SJSA1 (cell line): Measurements from ENCODE around the gene CDH23. TPM values are rescaled to one million over a fixed set of nuclear protein-coding genes. Genes with fewer than 3 reads are reported as not detected.

Source experiments
- DNase-seq, 2 experiments: peaks; one replicate each; pipeline ENCODE4 v3.0.0-alpha.2; 2015 to 2020; ENCODE audit warnings: low spot score in 2 of 2, low read depth in 1 of 2
- H3K27ac ChIP-seq: fragments of 250-450 bp; sonication (Bioruptor Pico); 2 replicates; pipeline ENCODE4 v1.5.1; 2020; ENCODE audit warnings: mild to moderate bottlenecking, moderate library complexity
- H3K27me3 ChIP-seq: fragments of 250-450 bp; sonication (Bioruptor Pico); replicated peaks from 2 replicates; pipeline ENCODE4 v1.5.1; 2020; ENCODE audit warnings: mild to moderate bottlenecking, moderate library complexity
- H3K36me3 ChIP-seq: fragments of 250-450 bp; sonication (Bioruptor Pico); 2 replicates; pipeline ENCODE4 v1.5.1; 2020; ENCODE audit warnings: mild to moderate bottlenecking
- H3K4me1 ChIP-seq: fragments of 250-450 bp; sonication (Bioruptor Pico); replicated peaks from 2 replicates; pipeline ENCODE4 v1.6.1; 2021; ENCODE audit warnings: mild to moderate bottlenecking
- H3K4me3 ChIP-seq: fragments of 250-450 bp; sonication (Bioruptor Pico); 2 replicates; pipeline ENCODE4 v1.5.1; 2020; ENCODE audit warnings: mild to moderate bottlenecking
- H3K9me3 ChIP-seq: fragments of 250-450 bp; sonication (Bioruptor Pico); replicated peaks from 2 replicates; pipeline ENCODE4 v1.5.1; 2020; ENCODE audit warnings: mild to moderate bottlenecking
- total RNA-seq: library from RNA; depleted of rRNA; stranded (reverse); fragments of >200 nt; shearing (Covaris generic); gene quantifications from 2 replicates; pipeline ENCODE4 v1.2.3, GENCODE V29; 2014

Gene CDH23
- total RNA-seq, 1 experiment from 2014 or later, result 0.37 TPM

DNA sequence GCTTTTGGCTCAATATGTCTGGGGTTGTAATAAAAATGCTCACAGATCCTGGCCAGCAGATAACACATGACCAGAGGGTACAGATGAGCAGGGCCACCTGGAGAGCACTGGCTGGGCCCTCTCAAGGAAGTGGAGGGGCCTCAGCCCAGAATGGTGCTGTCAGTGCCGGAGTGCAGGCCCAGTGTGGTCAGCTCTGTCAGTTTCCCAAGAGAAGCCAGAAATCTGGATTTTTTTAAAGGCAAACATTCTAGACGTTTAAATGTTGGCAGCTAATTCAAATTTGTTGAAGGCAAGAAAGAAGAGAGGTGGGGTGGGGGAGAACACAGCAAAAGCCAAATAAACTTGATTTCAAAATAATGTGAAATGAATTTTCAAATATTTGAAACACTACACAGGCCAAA lies 320.8 kb downstream of the CDH23 start:
- Histone ChIP-seq H3K36me3 (no peaks in the 10 kb centered on the region), H3K9me3 (no peaks in the 10 kb centered on the region), H3K4me1 (peaks cover 11% of the 10 kb centered on the region), H3K27ac (no peak overlapping the region), H3K4me3 (no peak overlapping the region), H3K27me3 (no peaks in the 10 kb centered on the region)
- DNase-seq, result no peak

DNA sequence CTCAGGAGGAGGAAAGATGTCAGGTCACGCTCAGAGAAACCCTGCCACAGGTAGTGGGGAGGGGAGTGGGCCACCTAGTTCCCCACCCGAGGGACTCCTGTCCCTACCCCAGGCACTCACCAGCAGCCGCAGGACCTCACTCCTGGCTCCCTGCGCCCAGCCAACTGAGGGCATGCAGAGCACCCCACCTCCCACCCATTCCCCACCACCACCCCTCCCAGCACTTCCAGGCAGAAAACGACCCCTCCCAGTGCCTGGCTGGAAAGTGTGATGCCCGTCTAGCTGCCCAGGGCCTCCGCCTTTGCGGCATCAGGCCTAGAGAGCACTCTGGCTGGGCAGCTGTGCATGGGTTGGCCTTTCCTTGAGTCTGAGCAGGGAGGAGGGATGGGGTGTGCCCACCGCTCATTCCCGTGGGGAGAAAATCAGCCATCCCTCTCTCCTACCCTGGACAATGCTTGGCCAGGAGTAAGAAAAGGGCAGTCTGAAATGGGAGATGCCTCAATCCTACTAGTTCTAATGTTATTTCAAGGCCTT lies 321.5 kb downstream of the CDH23 start:
- H3K27ac ChIP-seq, result no peak overlapping the region

DNA sequence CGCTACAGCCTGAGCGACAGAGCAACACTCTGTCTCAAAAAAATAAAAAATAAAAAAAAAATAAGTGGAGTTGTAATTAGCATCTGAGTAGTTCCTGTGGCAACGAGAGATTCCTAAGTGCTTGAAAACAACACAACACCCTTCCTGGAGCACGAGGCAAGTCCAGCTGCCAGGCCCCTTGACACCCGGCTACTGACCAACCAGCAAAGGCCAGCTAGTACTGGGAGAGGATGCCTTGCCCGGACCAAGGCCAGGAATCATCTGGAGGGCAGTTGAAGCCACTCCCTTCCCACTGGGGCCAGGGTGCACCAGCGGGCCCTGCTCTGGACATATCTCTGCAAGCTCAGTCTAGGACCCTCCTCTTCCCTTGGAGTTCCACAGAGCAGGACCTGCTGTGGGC lies 322.3 kb downstream of the CDH23 start:
- DNase-seq, result no peak
- Histone ChIP-seq H3K9me3 (no peaks in the 10 kb centered on the region), H3K36me3 (no peaks in the 10 kb centered on the region), H3K4me3 (no peak overlapping the region), H3K27me3 (no peaks in the 10 kb centered on the region), H3K4me1 (peaks cover 2% of the 10 kb centered on the region), H3K27ac (no peak overlapping the region)

More for the DNA sequence above, 321.5 kb downstream of the CDH23 start:
- H3K36me3 ChIP-seq, result no peaks in the 10 kb centered on the region
- no peaks in the 10 kb centered on the region for H3K9me3 ChIP-seq
- peaks cover 10% of the 10 kb centered on the region for H3K4me1 ChIP-seq
- H3K27me3 ChIP-seq, result no peaks in the 10 kb centered on the region
- H3K4me3 ChIP-seq, result no peak overlapping the region
- DNase-seq, result no peak

DNA sequence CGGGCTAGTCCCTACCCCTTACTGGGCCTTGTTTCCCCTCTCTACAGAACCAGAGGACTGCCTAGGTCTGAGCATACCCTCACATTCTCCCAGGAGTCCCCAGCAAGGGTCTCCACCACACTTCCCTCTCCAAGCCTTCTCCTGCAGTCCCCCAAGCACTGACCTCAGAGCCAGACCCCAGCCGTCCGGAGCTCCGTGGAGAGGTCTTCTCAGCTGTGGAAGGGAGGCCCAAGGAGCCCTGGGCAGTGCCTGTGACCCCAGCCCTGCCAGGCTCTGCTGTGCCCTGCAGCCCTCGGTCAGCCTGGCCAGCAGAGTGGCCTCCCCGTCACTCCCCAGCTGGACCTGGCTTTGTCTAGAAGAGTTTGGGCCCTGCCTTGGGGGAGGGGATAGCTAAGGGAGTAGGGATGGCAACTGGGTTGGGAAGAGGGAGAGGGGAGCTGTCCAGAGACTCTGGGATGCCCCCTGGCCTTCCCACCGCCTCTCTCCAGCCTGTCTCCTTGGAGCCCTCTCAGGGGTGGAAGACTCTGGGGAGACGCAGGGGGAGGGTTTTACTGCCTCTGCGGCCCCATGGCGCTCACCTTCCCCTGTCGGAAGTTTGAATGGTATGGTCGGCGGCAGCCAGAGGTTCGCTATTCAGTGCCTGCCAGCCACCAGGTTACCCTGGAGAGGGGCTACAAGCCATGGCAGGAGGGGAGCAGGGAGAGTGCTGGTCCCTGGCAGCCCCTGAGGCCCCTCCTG lies 322.9 kb downstream of the CDH23 start, which contains the start of gene C10orf105:
C10orf105 (minus strand) TSS at position 315 of the 738 bp plus-strand sequence. CDS start 3,441 bp downstream, outside the sequence.
- no peaks in the 10 kb centered on the region for H3K4me1 ChIP-seq
- DNase-seq, result no peak

DNA sequence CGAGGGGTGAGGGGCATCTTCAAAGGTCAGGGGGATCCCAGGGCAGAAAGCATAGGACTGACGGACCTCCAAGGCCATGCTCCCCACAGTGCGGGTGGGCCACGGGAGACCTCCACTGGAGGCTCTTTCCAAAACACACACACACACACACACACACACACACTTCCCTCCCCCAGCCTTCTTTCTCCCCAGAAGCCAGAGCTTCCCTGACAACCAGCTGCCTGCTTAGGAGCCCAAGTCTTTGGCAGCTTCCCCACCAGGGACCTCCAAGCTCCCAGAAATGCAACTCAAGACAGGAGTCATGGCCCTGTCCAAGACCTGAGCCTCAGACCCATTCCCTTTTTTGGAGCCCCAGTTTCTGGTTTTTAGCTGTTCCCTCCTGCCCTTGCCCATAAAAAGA lies 323.6 kb downstream of the CDH23 start:
- H3K4me3 ChIP-seq, result no peak overlapping the region

More for the DNA sequence above, 322.9 kb downstream of the CDH23 start, which contains the start of gene C10orf105:
- H3K9me3 ChIP-seq, result no peaks in the 10 kb centered on the region
- no peak within 1 kb of the TSS for H3K4me3 ChIP-seq
- no peaks in the 10 kb centered on the region for H3K27me3 ChIP-seq
- H3K27ac ChIP-seq, result no peak within 1 kb of the TSS
- no peaks in the 10 kb centered on the region for H3K36me3 ChIP-seq

DNA sequence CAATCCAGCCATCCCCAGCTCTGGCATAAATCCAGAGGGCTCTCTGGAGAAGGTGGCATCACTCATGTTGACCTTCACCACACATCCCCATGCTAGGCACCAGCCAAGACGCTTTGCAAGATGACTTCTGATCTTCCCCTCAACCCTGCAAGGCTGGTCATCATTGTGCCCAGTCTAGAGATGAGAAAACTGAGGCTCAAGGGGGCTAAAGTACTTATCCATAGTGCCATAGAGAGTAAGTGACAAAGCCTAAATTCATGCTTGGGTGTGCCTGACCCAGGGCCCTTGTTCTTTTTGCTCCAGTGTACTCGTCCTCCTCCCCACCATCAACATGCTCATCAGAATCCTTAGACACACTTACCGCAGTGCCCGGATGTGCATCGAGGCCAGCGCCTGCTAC lies 324.6 kb downstream of the CDH23 start:
- no peaks in the 10 kb centered on the region for H3K9me3 ChIP-seq
- no peaks in the 10 kb centered on the region for H3K27me3 ChIP-seq
- DNase-seq, result no peak
- no peak overlapping the region for H3K4me3 ChIP-seq
- H3K27ac ChIP-seq, result no peak overlapping the region
- H3K4me1 ChIP-seq, result peaks cover 6% of the 10 kb centered on the region
- no peaks in the 10 kb centered on the region for H3K36me3 ChIP-seq

More for the DNA sequence above, 323.6 kb downstream of the CDH23 start:
- H3K4me1 ChIP-seq, result no peaks in the 10 kb centered on the region
- no peak overlapping the region for H3K27ac ChIP-seq
- H3K27me3 ChIP-seq, result no peaks in the 10 kb centered on the region
- DNase-seq, result no peak
- H3K36me3 ChIP-seq, result no peaks in the 10 kb centered on the region
- no peaks in the 10 kb centered on the region for H3K9me3 ChIP-seq

DNA sequence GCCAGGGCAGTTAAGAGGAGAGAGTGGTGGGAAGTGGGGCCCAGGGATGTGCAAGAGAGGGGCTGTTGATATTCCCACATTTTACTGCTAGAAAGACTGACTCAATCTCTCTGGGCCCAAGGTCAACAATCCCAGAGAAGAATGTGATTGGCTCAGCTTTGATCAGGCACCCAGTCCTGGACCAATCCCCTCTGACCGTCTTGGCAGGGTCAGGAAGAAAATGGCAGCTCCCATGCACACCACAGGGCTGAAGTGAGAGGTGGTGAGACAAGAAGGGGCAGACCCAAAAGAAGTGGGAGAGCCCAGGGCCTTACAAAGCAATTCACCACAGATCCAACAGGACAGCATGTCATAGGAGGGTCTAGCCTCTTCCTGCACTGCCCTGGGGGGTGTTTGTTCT lies 326.1 kb downstream of the CDH23 start:
- H3K9me3 ChIP-seq, result no peaks in the 10 kb centered on the region
- no peaks in the 10 kb centered on the region for H3K36me3 ChIP-seq
- H3K27ac ChIP-seq, result no peak overlapping the region
- DNase-seq, result no peak
- peaks cover 11% of the 10 kb centered on the region for H3K4me1 ChIP-seq
- no peaks in the 10 kb centered on the region for H3K27me3 ChIP-seq
- H3K4me3 ChIP-seq, result no peak overlapping the region

DNA sequence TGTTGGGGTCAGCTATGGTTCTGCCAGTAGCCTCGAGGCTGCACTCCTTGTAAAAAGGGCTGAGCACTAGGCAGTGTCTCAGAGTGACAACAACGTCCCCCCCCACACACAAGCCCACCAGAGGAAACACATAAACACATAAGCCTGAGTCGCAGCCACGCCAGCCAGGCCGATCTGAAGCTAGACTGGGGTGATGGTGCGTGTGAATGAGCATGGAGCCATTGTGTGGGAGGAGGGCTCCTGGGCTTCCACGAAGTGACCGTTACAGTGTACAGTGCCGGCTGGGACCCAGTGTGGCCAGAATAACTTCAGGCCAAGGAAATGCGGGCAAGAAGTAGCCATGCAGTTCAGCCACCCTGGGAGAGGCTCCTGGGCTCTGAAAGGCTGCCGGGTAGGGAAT lies 326.6 kb downstream of the CDH23 start:
- no peaks in the 10 kb centered on the region for H3K9me3 ChIP-seq
- no peaks in the 10 kb centered on the region for H3K36me3 ChIP-seq
- H3K4me1 ChIP-seq, result peaks cover 11% of the 10 kb centered on the region
- no peaks in the 10 kb centered on the region for H3K27me3 ChIP-seq
- DNase-seq, result no peak
- no peak overlapping the region for H3K4me3 ChIP-seq
- no peak overlapping the region for H3K27ac ChIP-seq

DNA sequence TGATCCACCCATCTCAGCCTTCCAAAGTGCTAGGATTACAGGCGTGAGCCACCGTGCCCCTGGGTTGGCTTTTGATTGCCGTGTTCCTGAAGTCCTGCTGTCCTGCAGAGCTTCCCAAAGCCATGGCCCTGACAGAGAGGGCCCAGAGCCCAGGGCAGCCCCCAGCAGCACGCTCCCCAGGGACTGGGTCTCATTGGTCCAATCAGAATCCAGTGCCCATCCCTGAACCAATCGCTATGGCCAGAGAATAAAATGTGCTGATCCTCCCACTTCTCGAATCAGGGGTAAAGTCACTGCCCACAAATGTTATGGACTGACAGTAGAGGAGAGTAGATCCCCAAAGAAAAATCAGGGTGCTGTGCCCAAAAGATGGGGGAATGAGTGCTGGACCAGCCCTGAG lies 327.8 kb downstream of the CDH23 start:
- Histone ChIP-seq H3K4me3 (no peak overlapping the region), H3K36me3 (no peaks in the 10 kb centered on the region), H3K27me3 (no peaks in the 10 kb centered on the region), H3K4me1 (peaks cover 11% of the 10 kb centered on the region), H3K9me3 (no peaks in the 10 kb centered on the region), H3K27ac (no peak overlapping the region)
- no peak for DNase-seq

DNA sequence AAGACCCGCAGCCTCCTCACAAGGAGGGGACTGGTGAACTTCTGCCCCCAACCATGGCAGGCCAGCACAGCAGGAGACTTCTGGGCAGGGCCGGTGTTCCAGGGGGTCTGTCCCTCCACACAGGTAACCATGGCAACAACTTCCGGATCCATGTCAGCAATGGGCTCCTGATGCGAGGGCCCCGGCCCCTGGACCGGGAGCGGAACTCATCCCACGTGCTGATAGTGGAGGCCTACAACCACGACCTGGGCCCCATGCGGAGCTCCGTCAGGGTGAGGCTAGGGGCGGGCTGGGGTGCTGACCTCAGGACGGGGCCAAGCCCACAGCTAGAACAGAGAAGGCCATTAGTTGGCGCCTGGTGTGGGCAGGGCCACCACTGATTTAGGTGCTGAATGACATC lies 328.5 kb downstream of the CDH23 start:
- peaks cover 11% of the 10 kb centered on the region for H3K4me1 ChIP-seq
- no peaks in the 10 kb centered on the region for H3K36me3 ChIP-seq
- DNase-seq, result no peak
- H3K27ac ChIP-seq, result no peak overlapping the region
- H3K9me3 ChIP-seq, result no peaks in the 10 kb centered on the region
- H3K4me3 ChIP-seq, result no peak overlapping the region
- H3K27me3 ChIP-seq, result no peaks in the 10 kb centered on the region

DNA sequence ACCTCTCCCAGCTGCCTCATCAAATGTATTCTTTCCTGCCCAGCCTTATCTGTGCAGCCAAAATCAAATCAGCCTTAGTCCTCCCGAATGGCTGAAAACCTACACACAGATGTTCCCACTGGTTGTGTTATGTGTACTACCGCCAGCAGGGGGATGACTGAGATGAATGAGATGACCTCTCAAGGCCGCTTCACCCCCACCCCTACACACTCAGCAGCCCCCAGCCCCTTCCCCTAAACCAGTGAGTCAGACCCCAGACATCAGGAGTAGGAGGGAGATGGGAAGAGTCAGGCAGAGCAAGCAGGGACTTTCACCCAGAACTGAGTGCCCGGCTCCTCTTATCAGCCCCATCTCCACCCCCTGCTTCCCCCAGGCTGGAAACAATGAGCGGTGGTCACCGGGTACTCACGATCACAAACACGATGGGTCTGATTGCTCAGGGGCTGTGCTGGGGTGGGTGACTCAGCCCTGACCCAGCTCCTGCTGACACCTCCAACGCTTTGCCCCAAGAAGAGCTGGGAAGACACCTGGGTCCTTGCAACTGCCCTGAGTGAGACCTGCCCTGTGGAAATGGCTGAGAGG lies 329.4 kb downstream of the CDH23 start:
- no peaks in the 10 kb centered on the region for H3K9me3 ChIP-seq
- H3K27me3 ChIP-seq, result no peaks in the 10 kb centered on the region
- peaks cover 11% of the 10 kb centered on the region for H3K4me1 ChIP-seq
- peak; percentile 30 to 64 for DNase-seq
- no peak overlapping the region for H3K4me3 ChIP-seq
- no peak overlapping the region for H3K27ac ChIP-seq
- no peaks in the 10 kb centered on the region for H3K36me3 ChIP-seq

DNA sequence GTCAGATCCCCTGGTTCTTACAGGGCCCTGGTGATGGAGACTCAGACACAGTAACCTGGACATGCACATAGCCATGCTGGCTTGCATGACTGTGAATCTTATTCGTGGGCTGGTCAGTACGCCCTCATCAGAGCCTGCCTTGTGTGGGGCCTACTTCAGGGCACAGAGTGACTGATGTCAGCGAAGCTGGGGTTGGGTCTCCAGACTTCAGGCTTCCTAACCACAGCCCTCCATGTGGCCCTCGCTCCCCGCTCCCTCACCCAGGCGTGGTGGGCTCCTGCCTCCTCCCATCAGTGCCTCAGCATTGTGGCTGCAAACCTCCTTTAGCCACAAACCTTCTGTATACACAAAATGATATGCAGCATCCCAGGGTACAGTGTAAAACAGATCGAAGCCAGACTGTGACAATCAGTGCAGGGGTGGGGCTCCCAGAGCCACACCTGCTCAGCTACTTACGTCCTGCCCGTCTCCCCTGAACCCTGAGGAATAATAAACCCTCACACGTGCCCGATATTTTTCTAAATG lies 329.9 kb downstream of the CDH23 start:
- Histone ChIP-seq H3K27ac (no peak overlapping the region), H3K4me3 (no peak overlapping the region), H3K36me3 (no peaks in the 10 kb centered on the region), H3K4me1 (peaks cover 11% of the 10 kb centered on the region), H3K9me3 (no peaks in the 10 kb centered on the region), H3K27me3 (no peaks in the 10 kb centered on the region)
- no peak for DNase-seq

DNA sequence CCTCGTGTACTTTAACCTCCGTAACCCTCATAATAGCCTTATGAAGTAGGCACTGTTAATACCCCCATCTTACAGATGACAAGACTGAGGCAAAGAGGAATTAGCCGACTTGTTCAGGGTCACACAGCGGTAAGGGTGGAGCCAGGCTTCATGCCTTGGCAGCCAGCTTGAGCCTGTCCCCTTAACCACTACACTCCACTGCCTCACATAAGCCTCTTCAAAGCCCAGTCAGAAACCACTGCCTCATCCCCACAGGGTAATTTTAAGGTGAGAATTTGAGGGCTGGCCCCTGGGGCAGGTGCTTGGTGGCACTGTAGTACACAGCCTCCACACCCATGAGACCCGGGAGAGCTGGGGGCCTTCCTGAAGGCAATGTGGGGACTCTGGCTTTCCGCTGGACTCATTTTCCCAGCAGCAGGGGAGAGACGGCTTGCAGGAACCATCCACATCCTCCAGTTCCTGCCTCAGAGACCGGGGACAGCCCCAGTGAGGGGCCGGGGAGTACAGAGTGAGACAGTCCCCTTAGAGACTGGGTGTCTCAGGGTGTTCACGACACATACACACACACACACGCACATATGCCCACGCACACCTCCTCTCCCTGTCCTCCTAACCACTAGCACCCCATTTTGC lies 330.5 kb downstream of the CDH23 start:
- H3K4me1 ChIP-seq, result peaks cover 11% of the 10 kb centered on the region
- no peak overlapping the region for H3K4me3 ChIP-seq
- no peaks in the 10 kb centered on the region for H3K27me3 ChIP-seq
- no peak for DNase-seq
- H3K36me3 ChIP-seq, result no peaks in the 10 kb centered on the region
- no peak overlapping the region for H3K27ac ChIP-seq
- H3K9me3 ChIP-seq, result no peaks in the 10 kb centered on the region
